ENCODE measurements around the gene NFAT5.

NFAT5 gene

GRCh38 chr16:69644790-69645189 is 79.0 kb downstream of the NFAT5 start:
- no peak for DNase-seq (ENCODE audit: low spot score)

DNA sequence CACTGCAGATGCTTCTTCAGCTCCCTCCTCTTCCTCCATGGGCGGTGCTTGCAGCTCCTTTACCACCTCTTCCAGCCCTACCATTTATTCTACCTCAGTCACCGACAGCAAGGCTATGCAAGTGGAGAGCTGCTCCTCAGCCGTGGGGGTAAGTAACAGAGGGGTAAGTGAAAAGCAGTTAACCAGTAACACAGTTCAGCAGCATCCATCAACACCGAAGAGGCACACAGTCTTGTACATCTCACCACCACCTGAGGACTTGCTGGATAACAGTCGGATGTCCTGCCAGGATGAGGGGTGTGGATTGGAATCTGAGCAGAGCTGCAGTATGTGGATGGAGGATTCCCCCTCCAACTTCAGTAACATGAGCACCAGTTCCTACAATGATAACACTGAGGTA is 81.3 kb downstream of the NFAT5 start:
- DNase-seq (ENCODE audit: low spot score): no peak

GRCh38 chr16:69651217-69651616 is 85.5 kb downstream of the NFAT5 start:
- DNase-seq (ENCODE audit: low spot score): no peak

- no peak for DNase-seq (ENCODE audit: low spot score)
Observed at GRCh38 chr16:69654280-69654931, 88.6 kb downstream of the NFAT5 start.

DNA sequence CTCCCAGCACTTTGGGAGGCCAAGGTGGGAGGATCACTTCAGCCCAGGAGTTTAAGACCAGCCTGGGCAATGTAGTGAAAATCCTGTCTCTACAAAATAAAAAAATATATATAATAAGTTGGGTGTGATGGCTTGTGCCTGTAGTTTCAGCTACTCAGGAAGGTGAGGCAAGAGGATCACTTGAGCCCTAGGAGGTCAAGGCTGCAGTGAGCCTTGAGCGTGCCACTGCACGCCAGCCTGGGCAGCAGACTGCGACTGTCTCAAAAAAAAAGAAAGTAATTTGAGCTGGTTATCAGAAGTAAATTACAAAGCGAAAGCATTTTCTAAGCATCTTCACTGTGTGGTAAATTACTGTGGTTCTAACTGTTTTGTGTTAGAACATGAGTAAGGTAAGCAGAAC is 94.4 kb downstream of the NFAT5 start:
- no peak for DNase-seq (ENCODE audit: low spot score)

GRCh38 chr16:69662901-69663300 is 97.1 kb downstream of the NFAT5 start:
- DNase-seq (ENCODE audit: low spot score): no peak

GRCh38 chr16:69663846-69664245 is 98.1 kb downstream of the NFAT5 start:
- no peak for DNase-seq (ENCODE audit: low spot score)

- no peak for DNase-seq (ENCODE audit: low spot score)
Observed at GRCh38 chr16:69669577-69669976, 103.8 kb downstream of the NFAT5 start.

DNA sequence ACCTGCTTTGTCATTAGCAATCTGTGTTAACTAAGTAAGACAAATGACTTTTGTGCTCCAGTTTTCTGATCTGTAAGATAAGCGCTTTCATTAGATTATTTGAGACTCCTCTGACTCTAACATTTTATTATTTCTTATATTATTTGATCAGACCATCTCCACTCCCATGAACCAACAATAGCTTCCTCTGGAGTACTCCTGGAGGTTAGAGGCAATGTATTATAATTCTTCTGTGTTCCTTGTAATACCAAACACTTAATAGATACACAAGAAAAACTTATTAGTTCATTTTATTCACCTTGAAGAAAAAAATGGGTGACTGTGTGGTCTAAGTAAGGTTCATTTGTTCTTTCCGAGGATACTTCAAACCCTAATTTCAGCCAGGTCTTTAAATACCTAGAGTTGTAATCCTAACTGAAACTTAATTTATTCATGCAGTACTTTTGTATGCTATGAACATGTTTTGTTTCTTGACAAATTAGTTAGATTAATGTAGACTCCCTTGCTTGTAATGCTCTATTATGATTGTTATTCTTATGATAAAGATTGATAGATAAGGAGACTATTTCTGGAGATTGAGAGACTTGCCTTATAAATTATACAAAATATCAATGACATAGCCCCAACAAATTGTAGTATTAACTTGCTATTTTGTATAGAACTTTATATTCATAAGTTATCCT is 106.7 kb downstream of the NFAT5 start:
- DNase-seq (ENCODE audit: low spot score): no peak

- no peak for DNase-seq (ENCODE audit: low spot score)
Observed at GRCh38 chr16:69672998-69673713, 107.4 kb downstream of the NFAT5 start.

DNA sequence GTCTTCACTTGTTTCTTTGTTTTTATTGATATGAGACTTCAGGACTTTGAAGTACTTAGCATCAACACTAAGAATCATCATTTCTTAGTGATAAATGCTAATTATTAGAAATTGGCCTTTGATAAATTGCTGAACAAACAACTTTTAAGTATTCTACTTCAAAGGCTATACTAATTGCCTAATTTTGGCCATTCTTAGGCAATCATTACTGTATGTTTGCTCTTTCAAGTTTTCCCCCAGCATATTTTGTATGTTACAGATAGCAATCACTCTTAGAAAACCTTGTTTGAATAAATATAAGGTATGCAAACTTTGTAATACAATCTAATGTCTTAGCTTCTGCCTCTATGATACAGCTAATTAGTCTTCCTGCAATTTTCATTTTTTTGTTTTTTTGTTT is 114.6 kb downstream of the NFAT5 start:
- no peak for DNase-seq (ENCODE audit: low spot score)

DNA sequence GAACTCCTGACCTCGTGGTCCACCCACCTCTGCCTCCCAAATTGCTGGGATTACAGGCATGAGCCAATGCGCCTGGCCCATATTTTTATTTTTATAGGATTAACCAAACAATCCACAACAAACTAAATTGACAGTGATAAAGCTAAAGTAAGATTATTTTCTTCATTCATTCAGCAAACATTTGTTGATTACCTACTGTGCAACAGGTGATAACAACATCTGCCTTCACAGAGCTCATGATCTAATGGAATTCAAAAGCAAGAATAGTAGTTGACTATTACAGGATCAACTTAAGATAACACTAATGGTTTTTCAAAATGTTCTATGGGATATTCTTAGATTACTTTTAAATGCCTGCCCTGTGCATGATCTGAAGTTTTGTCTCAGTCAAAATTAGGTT is 122.8 kb downstream of the NFAT5 start:
- no peak for DNase-seq (ENCODE audit: low spot score)

DNA sequence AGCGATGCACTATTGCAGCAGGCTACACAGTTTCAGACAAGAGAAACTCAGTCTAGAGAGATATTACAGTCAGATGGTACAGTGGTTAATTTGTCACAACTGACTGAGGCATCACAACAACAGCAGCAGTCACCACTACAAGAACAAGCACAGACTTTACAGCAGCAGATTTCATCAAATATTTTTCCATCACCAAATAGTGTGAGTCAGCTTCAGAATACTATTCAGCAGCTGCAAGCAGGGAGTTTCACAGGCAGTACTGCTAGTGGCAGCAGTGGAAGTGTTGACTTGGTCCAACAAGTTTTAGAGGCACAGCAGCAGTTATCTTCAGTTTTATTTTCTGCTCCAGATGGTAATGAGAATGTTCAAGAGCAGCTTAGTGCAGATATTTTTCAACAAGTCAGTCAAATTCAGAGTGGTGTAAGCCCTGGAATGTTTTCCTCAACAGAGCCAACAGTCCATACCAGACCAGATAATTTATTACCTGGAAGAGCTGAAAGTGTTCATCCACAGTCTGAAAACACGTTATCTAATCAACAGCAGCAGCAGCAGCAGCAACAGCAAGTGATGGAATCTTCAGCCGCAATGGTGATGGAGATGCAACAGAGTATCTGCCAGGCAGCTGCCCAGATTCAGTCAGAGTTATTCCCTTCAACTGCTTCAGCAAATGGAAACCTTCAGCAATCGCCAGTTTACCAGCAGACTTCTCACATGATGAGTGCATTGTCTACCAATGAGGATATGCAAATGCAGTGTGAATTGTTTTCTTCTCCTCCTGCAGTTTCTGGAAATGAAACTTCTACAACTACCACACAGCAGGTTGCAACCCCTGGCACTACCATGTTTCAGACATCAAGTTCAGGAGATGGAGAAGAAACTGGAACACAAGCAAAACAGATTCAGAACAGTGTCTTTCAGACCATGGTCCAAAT is 126.5 kb downstream of the NFAT5 start:
- no peak for DNase-seq (ENCODE audit: low spot score)

GRCh38 chr16:69693916-69694315 is 128.2 kb downstream of the NFAT5 start:
- DNase-seq (ENCODE audit: low spot score): no peak

GRCh38 chr16:69698404-69698803 is 132.6 kb downstream of the NFAT5 start:
- no peak for DNase-seq (ENCODE audit: low spot score)

GRCh38 chr16:69699915-69700314 is 134.1 kb downstream of the NFAT5 start:
- no peak for DNase-seq (ENCODE audit: low spot score)

DNA sequence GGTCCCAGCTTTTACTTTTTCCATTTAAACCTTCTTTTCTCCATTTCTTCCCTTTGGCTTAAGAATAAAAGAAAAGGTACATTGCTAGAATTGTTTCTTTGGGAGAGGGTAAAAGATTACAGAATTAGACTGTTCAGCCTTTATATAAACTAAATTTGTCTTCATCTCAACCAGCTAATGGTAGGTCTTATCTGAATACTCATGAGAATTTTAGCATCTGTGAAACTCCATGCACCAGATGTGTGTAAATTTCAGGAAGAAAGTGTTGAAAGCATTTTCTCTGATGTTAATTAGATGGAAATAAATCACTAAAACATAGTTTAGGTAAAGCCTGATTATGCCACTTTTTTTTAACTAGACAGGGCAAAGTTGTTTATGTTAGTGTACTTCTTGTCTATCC is 135.7 kb downstream of the NFAT5 start:
- DNase-seq (ENCODE audit: low spot score): no peak

GRCh38 chr16:69701866-69702265 is 136.1 kb downstream of the NFAT5 start:
- DNase-seq (ENCODE audit: low spot score): no peak

- no peak for DNase-seq (ENCODE audit: low spot score)
Observed at GRCh38 chr16:69703638-69704037, 137.9 kb downstream of the NFAT5 start.

DNA sequence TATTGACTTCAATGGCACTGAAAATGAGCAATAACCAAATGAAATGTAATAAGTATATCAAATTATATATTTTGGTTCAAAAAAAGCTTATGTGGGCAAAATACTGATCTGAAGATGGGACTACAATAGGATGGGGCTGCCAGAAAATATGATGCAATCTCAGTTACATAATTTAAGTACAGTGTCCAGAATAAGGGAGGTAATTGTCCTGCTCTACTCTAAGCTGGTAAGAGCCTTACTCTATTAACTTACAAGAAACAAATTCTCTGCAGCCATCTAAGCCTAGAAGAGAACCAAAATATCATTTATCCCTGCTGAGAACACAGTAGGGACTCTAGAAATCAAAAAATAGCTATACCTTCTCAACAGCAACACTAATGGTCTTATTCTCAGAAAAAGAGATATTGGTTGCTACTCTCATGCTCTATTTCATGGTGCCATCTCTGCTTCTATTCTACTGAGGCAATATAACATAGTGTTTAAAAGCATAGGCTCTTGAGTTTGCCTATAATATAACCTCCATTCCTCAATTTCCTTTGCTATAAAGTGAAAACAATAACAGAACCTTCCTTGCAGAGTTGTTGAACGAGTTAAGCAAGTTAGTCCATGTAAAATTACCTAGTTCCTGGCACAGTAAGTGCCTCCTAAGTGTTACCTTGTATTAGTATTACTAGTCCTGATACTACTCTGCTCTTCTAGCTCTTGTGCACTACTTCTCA is 140.6 kb downstream of the NFAT5 start:
- no peak for DNase-seq (ENCODE audit: low spot score)

GRCh38 chr16:69706975-69707340 is 141.2 kb downstream of the NFAT5 start:
- no peak for DNase-seq (ENCODE audit: low spot score)
